ENCODE data around the gene LRRC2. TPM values are rescaled to one million over a fixed set of nuclear protein-coding genes. Genes with fewer than 3 reads are reported as not detected.

Gene LRRC2
- total and polyA plus RNA-seq, 2 of the 13 experiments (the other 11 are each of a cell fraction or from before 2014, with no cell fraction given), result 0.27 to 0.58 TPM

- Histone ChIP-seq H3K4me2 (ENCODE audit: low read depth, low read length) (no peak overlapping the region), H3K9ac (ENCODE audit: insufficient read depth, low read depth, low read length) (no peak overlapping the region), H3K9me3 (ENCODE audit: low read length) (no peaks in the 10 kb centered on the region), H3K79me2 (ENCODE audit: insufficient read depth, low read length) (no peaks in the 10 kb centered on the region), H3K27me3 (ENCODE audit: control insufficient read depth in 1 of 2, insufficient read depth in 2 of 2, low read length in 2 of 2) (no peaks in the 10 kb centered on the region; a peak in 1 of 5 replicates), H4K20me1 (ENCODE audit: insufficient read depth, low read length) (no peaks in the 10 kb centered on the region), H3K36me3 (replicated peaks in 1 of 2; ENCODE audit: control insufficient read depth in 1 of 2, insufficient read depth in 2 of 2, low read length in 2 of 2) (no peaks in the 10 kb centered on the region), H2AFZ (ENCODE audit: low read length) (no peak overlapping the region), H3K4me3 (replicated peaks in 1 of 3; ENCODE audit: insufficient read depth in 1 of 3, low read depth in 2 of 3, low read length in 3 of 3) (no peak overlapping the region), H3K4me1 (ENCODE audit: insufficient read depth, low read length) (no peaks in the 10 kb centered on the region), H3K27ac (ENCODE audit: extremely low read length, insufficient read depth, low read length) (no peak overlapping the region)
- FAIRE-seq, result no peak
- in situ Hi-C loops (cut with HindIII; ENCODE audit: extremely low pct_ligation_motif_present, low pct_unique_long_range_greater_than_20kb) (no loop called here), intact Hi-C loops (cut with micrococcal nuclease; ENCODE audit: unreplicated experiment) (no loop called here)
- BruUV-seq (replicated peaks), result no TSS peak
- no peak for ATAC-seq
- no peak for DNase-seq (ENCODE audit: low spot score)
- ChIA-PET CTCF (ENCODE audit: low intra/inter-chr PET ratio, low total read pairs) (no interaction called here), POLR2A (no interaction called here)
- WGBS (ENCODE audit: low lambda C conversion rate), result 49% methylated on average over 5 of the region's 5 CpGs
- TF ChIP-seq, protein P1, sequence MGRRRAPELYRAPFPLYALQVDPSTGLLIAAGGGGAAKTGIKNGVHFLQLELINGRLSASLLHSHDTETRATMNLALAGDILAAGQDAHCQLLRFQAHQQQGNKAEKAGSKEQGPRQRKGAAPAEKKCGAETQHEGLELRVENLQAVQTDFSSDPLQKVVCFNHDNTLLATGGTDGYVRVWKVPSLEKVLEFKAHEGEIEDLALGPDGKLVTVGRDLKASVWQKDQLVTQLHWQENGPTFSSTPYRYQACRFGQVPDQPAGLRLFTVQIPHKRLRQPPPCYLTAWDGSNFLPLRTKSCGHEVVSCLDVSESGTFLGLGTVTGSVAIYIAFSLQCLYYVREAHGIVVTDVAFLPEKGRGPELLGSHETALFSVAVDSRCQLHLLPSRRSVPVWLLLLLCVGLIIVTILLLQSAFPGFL (CRISPR knock-in tag; IDR thresholded peaks at IDR 0.05), result no peak
- TF ChIP-seq, protein P2, sequence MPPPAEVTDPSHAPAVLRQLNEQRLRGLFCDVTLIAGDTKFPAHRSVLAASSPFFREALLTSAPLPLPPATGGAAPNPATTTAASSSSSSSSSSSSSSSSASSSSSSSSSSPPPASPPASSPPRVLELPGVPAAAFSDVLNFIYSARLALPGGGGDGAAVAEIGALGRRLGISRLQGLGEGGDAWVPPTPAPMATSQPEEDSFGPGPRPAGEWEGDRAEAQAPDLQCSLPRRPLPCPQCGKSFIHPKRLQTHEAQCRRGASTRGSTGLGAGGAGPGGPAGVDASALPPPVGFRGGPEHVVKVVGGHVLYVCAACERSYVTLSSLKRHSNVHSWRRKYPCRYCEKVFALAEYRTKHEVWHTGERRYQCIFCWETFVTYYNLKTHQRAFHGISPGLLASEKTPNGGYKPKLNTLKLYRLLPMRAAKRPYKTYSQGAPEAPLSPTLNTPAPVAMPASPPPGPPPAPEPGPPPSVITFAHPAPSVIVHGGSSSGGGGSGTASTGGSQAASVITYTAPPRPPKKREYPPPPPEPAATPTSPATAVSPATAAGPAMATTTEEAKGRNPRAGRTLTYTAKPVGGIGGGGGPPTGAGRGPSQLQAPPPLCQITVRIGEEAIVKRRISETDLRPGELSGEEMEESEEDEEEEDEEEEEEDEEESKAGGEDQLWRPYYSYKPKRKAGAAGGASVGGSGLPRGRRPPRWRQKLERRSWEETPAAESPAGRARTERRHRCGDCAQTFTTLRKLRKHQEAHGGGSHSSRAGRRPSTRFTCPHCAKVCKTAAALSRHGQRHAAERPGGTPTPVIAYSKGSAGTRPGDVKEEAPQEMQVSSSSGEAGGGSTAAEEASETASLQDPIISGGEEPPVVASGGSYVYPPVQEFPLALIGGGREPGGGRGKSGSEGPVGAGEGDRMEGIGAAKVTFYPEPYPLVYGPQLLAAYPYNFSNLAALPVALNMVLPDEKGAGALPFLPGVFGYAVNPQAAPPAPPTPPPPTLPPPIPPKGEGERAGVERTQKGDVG (CRISPR knock-in tag; IDR thresholded peaks at IDR 0.05; ENCODE audit: borderline replicate concordance), result no peak
- TF ChIP-seq MAFK (conservative IDR thresholded peaks at IDR 0.05 in 1 of 2, IDR thresholded peaks at IDR 0.05 in 1 of 2; ENCODE audit: low read length in 2 of 2) (no peak), ZSCAN22 (CRISPR knock-in tag; IDR thresholded peaks at IDR 0.05) (no peak), SMYD3 (CRISPR knock-in tag; IDR thresholded peaks at IDR 0.05) (no peak), NFE2L1 (CRISPR knock-in tag; IDR thresholded peaks at IDR 0.05; ENCODE audit: borderline replicate concordance) (no peak), ZNF121 (CRISPR knock-in tag; IDR thresholded peaks at IDR 0.05) (no peak)
- TF ChIP-seq, protein P3, sequence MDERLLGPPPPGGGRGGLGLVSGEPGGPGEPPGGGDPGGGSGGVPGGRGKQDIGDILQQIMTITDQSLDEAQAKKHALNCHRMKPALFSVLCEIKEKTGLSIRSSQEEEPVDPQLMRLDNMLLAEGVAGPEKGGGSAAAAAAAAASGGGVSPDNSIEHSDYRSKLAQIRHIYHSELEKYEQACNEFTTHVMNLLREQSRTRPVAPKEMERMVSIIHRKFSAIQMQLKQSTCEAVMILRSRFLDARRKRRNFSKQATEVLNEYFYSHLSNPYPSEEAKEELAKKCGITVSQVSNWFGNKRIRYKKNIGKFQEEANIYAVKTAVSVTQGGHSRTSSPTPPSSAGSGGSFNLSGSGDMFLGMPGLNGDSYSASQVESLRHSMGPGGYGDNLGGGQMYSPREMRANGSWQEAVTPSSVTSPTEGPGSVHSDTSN (CRISPR knock-in tag; IDR thresholded peaks at IDR 0.05), result no peak
Observed at GRCh38 chr3:46527239-46527638, 38.9 kb downstream of the LRRC2 start.

All from HepG2 (cell line).